ENCODE data around the gene ANKZF1. TPM values are rescaled to one million over a fixed set of nuclear protein-coding genes. Genes with fewer than 3 reads are reported as not detected.

ANKZF1 gene
- total and polyA plus RNA-seq, 2 of the 8 experiments (the other 6 are each of a cell fraction or from before 2014, with no cell fraction given) = 32.5 to 50.1 TPM

DNA sequence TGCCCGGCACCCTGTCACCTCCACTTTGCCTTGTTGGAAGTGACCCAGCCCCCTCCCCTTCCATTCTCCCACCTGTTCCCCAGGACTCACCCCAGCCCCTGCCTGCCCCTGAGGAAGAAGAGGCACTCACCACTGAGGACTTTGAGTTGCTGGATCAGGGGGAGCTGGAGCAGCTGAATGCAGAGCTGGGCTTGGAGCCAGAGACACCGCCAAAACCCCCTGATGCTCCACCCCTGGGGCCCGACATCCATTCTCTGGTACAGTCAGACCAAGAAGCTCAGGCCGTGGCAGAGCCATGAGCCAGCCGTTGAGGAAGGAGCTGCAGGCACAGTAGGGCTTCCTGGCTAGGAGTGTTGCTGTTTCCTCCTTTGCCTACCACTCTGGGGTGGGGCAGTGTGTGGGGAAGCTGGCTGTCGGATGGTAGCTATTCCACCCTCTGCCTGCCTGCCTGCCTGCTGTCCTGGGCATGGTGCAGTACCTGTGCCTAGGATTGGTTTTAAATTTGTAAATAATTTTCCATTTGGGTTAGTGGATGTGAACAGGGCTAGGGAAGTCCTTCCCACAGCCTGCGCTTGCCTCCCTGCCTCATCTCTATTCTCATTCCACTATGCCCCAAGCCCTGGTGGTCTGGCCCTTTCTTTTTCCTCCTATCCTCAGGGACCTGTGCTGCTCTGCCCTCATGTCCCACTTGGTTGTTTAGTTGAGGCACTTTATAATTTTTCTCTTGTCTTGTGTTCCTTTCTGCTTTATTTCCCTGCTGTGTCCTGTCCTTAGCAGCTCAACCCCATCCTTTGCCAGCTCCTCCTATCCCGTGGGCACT lies 47.1 kb upstream of the ANKZF1 start:
- Histone ChIP-seq H3K9me3 (ENCODE audit: insufficient read depth in 2 of 2, low read depth in 1 of 2, low read length in 1 of 2) (no peaks in the 10 kb centered on the region), H4K91ac (replicated peaks; ENCODE audit: insufficient read length, low read length) (no peak overlapping the region), H2BK120ac (replicated peaks; ENCODE audit: low read depth, low read length) (no peak overlapping the region), H4K5ac (ENCODE audit: insufficient read length, low read depth, low read length) (no peak overlapping the region), H3K23ac (ENCODE audit: insufficient read length) (no peak overlapping the region), H3K4me2 (ENCODE audit: insufficient read depth in 1 of 2, low read depth in 2 of 2, low read length in 2 of 2) (no peak overlapping the region), H3K27ac (ENCODE audit: low read depth, low read length) (no peak overlapping the region), H2BK5ac (ENCODE audit: low read depth, low read length) (no peak overlapping the region), H4K8ac (ENCODE audit: extremely low read depth, insufficient read depth, low read length) (no peak overlapping the region), H3K4me1 (replicated peaks in 1 of 4; ENCODE audit: control insufficient read depth in 3 of 4, insufficient read depth in 4 of 4, low read length in 3 of 4) (peaks cover 0 to 6% (median 4%) of the 10 kb centered on the region in 4 experiments; a peak in 6 of 7 replicates), H3K36me3 (ENCODE audit: control insufficient read depth in 2 of 4, insufficient read depth in 4 of 4, low read length in 3 of 4) (peaks cover 6 to 37% (median 22%) of the 10 kb centered on the region in 4 experiments; a peak in 6 of 8 replicates), H3K79me2 (ENCODE audit: control insufficient read depth in 1 of 2, insufficient read depth in 2 of 2, low read length in 2 of 2) (peaks cover 0 to 8% of the 10 kb centered on the region in 2 experiments; a peak in 1 of 4 replicates), H2BK15ac (ENCODE audit: low read length) (no peak overlapping the region), H3K79me1 (ENCODE audit: low read depth, low read length) (peaks cover 6% of the 10 kb centered on the region), H3K4me3 (ENCODE audit: extremely low read depth in 1 of 4, insufficient read depth in 2 of 4, low read depth in 3 of 4, low read length in 4 of 4) (no peak overlapping the region), H3K56ac (replicated peaks; ENCODE audit: insufficient read length, low read depth, low read length) (no peak overlapping the region), H2BK20ac (ENCODE audit: low read length) (no peak overlapping the region), H3K23me2 (ENCODE audit: low read depth, low read length) (peaks cover 7% of the 10 kb centered on the region; the same call in 1 of the 2 replicates), H3K4ac (replicated peaks; ENCODE audit: insufficient read length, low read depth, low read length) (no peak overlapping the region), H2BK12ac (ENCODE audit: low read depth, low read length) (no peak overlapping the region), H4K20me1 (replicated peaks in 1 of 2; ENCODE audit: control insufficient read depth in 1 of 2, insufficient read depth in 2 of 2, low read length in 2 of 2) (peaks cover 0 to 4% of the 10 kb centered on the region in 2 experiments), H3K9ac (replicated peaks in 1 of 4; ENCODE audit: extremely low read depth in 1 of 4, low read depth in 3 of 4, low read length in 3 of 4) (no peak overlapping the region), H3K14ac (ENCODE audit: insufficient read length) (no peak overlapping the region), H3K18ac (ENCODE audit: extremely low read depth, low read length) (no peak overlapping the region), H3K27me3 (replicated peaks in 1 of 4; ENCODE audit: control insufficient read depth in 3 of 4, extremely low read depth in 1 of 4, insufficient read depth in 3 of 4, low read length in 3 of 4) (no peaks in the 10 kb centered on the region), H2AK5ac (ENCODE audit: low read depth, low read length) (no peak overlapping the region), H2AFZ (ENCODE audit: low read length) (no peak overlapping the region)
- WGBS, 2 experiments (ENCODE audit: extremely low coverage in 1 of 2, insufficient coverage in 1 of 2, insufficient read length in 1 of 2, insufficient replicate concordance in 2 of 2, low coverage in 1 of 2, low lambda C conversion rate in 2 of 2, missing lambda C conversion rate in 1 of 2) = 84% methylated on average over 8 of the region's 8 CpGs; no CpG with 5 or more reads in 1 of the 2 experiments
- FAIRE-seq = no peak
- TF ChIP-seq RNF2 (IDR thresholded peaks at IDR 0.05; ENCODE audit: borderline replicate concordance, low read depth, low read length, missing control alignments, poor library complexity, severe bottlenecking) (peak; percentile 30), NANOG (IDR thresholded peaks at IDR 0.05; ENCODE audit: insufficient read depth, low read depth, low read length, poor library complexity, severe bottlenecking) (no peak)
- DNase-seq (ENCODE audit: low read depth in 1 of 2, low spot score in 2 of 2) = no peak
- POLR2A ChIA-PET (ENCODE audit: partially characterized antibody) = interaction anchor here (1.0 to 2.8 kb wide), 5 partner anchors 11 to 67 kb away, joined by 3 to 11 read pairs (median 5); partner anchors contain the start of genes ABCB6 and ANKZF1
- CTCF ChIA-PET (ENCODE audit: partially characterized antibody) = interaction anchor here (0.5 to 3.9 kb wide), 7 partner anchors 10 to 456 kb away, joined by 3 to 18 read pairs (median 3); no protein-coding TSS in a partner anchor
